Glutamatergic neuron (in vitro differentiated cells): Measurements from ENCODE around the gene PRSS36. TPM values are rescaled to one million over a fixed set of nuclear protein-coding genes. Genes with fewer than 3 reads are reported as not detected.

Experiments used
- DNase-seq: peaks from one replicate; pipeline ENCODE4 v3.0.0; 2022
- H3K27ac Mint-ChIP-seq: one replicate; pipeline ENCODE4 v1.8.0; 2020; ENCODE audit warnings: mild to moderate bottlenecking, mixed read lengths, inconsistent platforms; ENCODE audit not compliant: unreplicated experiment
- H3K27me3 Mint-ChIP-seq: one replicate; pipeline ENCODE4 v1.8.0; 2020; ENCODE audit warnings: mild to moderate bottlenecking, moderate library complexity, mixed read lengths, inconsistent platforms; ENCODE audit not compliant: unreplicated experiment
- H3K36me3 Mint-ChIP-seq: one replicate; pipeline ENCODE4 v1.8.0; 2020; ENCODE audit warnings: mild to moderate bottlenecking, mixed read lengths, inconsistent platforms; ENCODE audit not compliant: unreplicated experiment
- H3K4me1 Mint-ChIP-seq: one replicate; pipeline ENCODE4 v1.8.0; 2020; ENCODE audit warnings: mild to moderate bottlenecking, low read depth, mixed read lengths, inconsistent platforms; ENCODE audit not compliant: unreplicated experiment
- H3K4me3 Mint-ChIP-seq: one replicate; pipeline ENCODE4 v1.8.0; 2020; ENCODE audit warnings: mild to moderate bottlenecking, mixed read lengths, inconsistent platforms; ENCODE audit not compliant: unreplicated experiment
- H3K9me3 Mint-ChIP-seq: one replicate; pipeline ENCODE4 v1.8.0; 2020; ENCODE audit warnings: mild to moderate bottlenecking, moderate library complexity, mixed read lengths, inconsistent platforms; ENCODE audit not compliant: unreplicated experiment
- CTCF ChIP-seq: fragments of 200-600 bp; sonication (generic); IDR thresholded peaks from one replicate; pipeline ENCODE4 v1.5.0; 2021; ENCODE audit not compliant: partially characterized antibody, unreplicated experiment
- total RNA-seq: library from RNA; stranded (reverse); fragmentation: NEBNext Ultra II Directional; extraction: Animal tissue kit (Norgen Biotek cat#: 25700); gene quantifications from one replicate; pipeline ENCODE4 v1.2.1, GENCODE V29; 2021; ENCODE audit not compliant: unreplicated experiment

Gene PRSS36
- total RNA-seq, 1 donor from 2014 or later: 0.61 TPM

GRCh38 chr16:31183432-31184428 lies 33.9 kb upstream of the PRSS36 start:
- peaks cover 4% of the 10 kb centered on the region for H3K36me3 Mint-ChIP-seq
- H3K27me3 Mint-ChIP-seq: peaks cover 14% of the 10 kb centered on the region
- H3K4me3 Mint-ChIP-seq: peak overlapping the region; percentile 99
- no peak overlapping the region for H3K27ac Mint-ChIP-seq
- peaks cover 17% of the 10 kb centered on the region for H3K4me1 Mint-ChIP-seq
- DNase-seq: no peak
- H3K9me3 Mint-ChIP-seq: peaks cover 18% of the 10 kb centered on the region
- no peak for TF ChIP-seq CTCF

- peaks cover 4% of the 10 kb centered on the region for H3K36me3 Mint-ChIP-seq
- peaks cover 16% of the 10 kb centered on the region for H3K27me3 Mint-ChIP-seq
- no peak for TF ChIP-seq CTCF
- H3K4me1 Mint-ChIP-seq: peaks cover 17% of the 10 kb centered on the region
- no peak for DNase-seq
- H3K4me3 Mint-ChIP-seq: peak overlapping the region; percentile 99
- H3K27ac Mint-ChIP-seq: peak overlapping the region; percentile 17
- peaks cover 18% of the 10 kb centered on the region for H3K9me3 Mint-ChIP-seq
Observed at GRCh38 chr16:31182391-31182790, 32.5 kb upstream of the PRSS36 start.

GRCh38 chr16:31181102-31181830 lies 31.4 kb upstream of the PRSS36 start:
- Mint-ChIP-seq H3K27ac (peak overlapping the region; percentile 88), H3K9me3 (peaks cover 18% of the 10 kb centered on the region), H3K27me3 (peaks cover 20% of the 10 kb centered on the region), H3K4me1 (peaks cover 17% of the 10 kb centered on the region), H3K36me3 (peaks cover 4% of the 10 kb centered on the region), H3K4me3 (peak overlapping the region; percentile 99)
- peak; percentile 22 for DNase-seq
- TF ChIP-seq CTCF: no peak

GRCh38 chr16:31179747-31180459 lies 30.0 kb upstream of the PRSS36 start, which contains the start of gene FUS:
FUS (plus strand) TSS chr16:31180139; CDS start chr16:31180215, 76 bp downstream.
- Mint-ChIP-seq H3K27me3 (peaks cover 20% of the 10 kb centered on the region), H3K36me3 (peaks cover 4% of the 10 kb centered on the region), H3K4me1 (peaks cover 17% of the 10 kb centered on the region), H3K4me3 (peak within 1 kb of the TSS; percentile 99), H3K27ac (peak within 1 kb of the TSS; percentile 99), H3K9me3 (peaks cover 18% of the 10 kb centered on the region)
- peak; percentile 89 for DNase-seq
- TF ChIP-seq CTCF: no peak
